DMS79 treated with DMSO at 0.1 percent for 48 hours (cell line): ENCODE data around the gene CACNA1H.
"Not testable (repeated sequence)": the region's sequence is repeated elsewhere in the genome, so short reads cannot be mapped to it uniquely, and the experiment has no call there.

Experiments
- DNase-seq: peaks from one replicate; lab custom pipeline; 2025; lab: John Stamatoyannopoulos, UW

The CACNA1H gene

GRCh38 chr16:1265090-1265630 lies 112.3 kb downstream of the CACNA1H start:
- DNase-seq = no peak

- no peak for DNase-seq
Measured at GRCh38 chr16:1265826-1266225, 112.9 kb downstream of the CACNA1H start.

DNA sequence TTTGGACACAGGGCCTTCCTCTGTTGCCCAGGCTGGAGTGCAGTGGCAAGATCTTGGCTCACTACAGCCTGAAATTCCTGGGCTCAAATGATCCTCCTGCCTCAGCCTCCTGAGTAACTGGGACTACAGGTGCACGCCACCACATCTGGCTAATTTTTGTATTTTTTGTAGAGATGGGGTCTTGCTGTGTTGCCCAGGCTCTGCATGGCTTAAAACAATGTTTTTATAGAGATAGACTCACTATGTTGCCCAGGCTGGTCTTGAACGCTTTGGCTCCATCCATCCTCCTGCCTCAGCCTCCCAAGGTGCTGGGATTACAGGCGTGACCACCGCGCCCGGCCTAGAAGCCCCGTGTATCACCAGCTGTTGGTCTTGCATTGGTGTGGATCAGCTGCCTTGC lies 116.5 kb downstream of the CACNA1H start:
- DNase-seq = not testable (repeated sequence)

- DNase-seq = no peak
Measured at GRCh38 chr16:1271380-1271723, 118.4 kb downstream of the CACNA1H start.
